Dedifferentiated amniotic fluid mesenchymal stem cell (primary cell): ENCODE measurements around the gene EPGN.
"Not testable (repeated sequence)": the region's sequence is repeated elsewhere in the genome, so short reads cannot be mapped to it uniquely, and the experiment has no call there.

ENCODE experiments used
- DNase-seq: peaks from one replicate; pipeline ENCODE4 v3.0.0-alpha.2; 2016; ENCODE audit errors: extremely low spot score

Gene EPGN

GRCh38 chr4:74339501-74339900, 31.2 kb downstream of the EPGN start:
- no peak for DNase-seq

- not testable (repeated sequence) for DNase-seq
Observed at GRCh38 chr4:74340421-74340820, 32.2 kb downstream of the EPGN start.

GRCh38 chr4:74344031-74344430, 35.8 kb downstream of the EPGN start:
- DNase-seq, result no peak

DNA sequence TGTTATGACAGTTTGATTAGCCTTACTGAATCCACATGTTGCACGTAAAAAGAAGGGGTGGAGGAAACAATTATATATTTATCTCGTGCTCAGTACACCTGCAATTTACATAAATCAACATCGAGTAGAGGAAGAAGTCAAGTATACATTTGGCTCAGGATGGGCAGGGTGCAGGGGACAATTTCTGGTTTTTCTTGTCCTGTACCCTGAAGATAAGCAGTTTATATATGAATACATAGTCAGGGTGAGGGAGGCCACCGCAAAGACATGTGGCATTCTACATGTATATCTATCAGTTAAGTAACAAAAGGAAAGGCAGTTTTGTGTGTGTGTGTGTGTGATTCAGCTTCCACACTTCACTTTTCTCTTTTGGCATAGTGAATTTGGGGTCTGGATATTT, 45.6 kb downstream of the EPGN start:
- DNase-seq, result no peak

DNA sequence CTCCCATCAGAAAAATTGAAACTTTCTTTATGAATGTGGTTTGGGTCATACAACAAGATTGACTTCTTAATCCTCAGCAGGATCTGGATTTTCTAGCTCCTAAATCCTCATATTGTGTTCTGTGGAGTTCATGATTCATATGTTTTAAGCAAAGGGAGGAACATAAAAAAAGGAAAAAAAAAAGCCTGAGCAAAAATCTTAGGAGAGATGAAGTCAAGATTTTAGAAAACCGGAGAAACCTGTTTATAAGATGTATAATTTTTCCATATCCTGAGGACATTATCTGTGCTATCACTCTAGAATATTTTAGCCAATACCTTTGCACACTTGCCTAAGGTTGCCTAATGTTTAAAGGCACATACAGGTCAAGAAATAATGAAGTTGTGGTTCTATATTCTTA, 49.7 kb downstream of the EPGN start:
- no peak for DNase-seq

- DNase-seq, result no peak
Observed at GRCh38 chr4:74361671-74362070, 53.4 kb downstream of the EPGN start.

- no peak for DNase-seq
Observed at GRCh38 chr4:74362347-74362746, 54.1 kb downstream of the EPGN start.

DNA sequence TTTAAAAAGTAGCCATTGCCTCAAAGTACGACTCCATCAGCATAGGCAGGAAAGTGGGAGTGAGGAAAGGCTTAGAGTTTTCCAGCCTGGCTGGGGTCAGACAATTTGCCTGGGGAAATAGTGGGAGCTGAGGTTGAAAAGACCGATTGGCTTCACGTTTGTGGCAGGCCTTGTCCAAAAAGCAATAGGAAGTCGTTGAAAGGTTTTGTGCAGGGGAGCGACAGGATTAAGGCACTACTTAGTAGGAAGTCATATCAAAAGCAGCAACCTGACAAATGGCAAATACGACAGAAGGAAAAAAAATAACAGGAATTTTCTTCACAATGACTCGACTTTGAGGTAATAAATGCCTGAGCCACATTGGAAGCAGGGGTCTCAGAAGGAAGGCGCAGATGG, 56.0 kb downstream of the EPGN start:
- DNase-seq, result no peak

GRCh38 chr4:74364652-74365491, 56.6 kb downstream of the EPGN start, which contains the start of gene EREG:
TSS of gene EREG (plus strand) at chr4:74365145. CDS start at chr4:74365309, 164 bp downstream.
- DNase-seq, result no peak

GRCh38 chr4:74365761-74366160, 57.5 kb downstream of the EPGN start:
- no peak for DNase-seq
